EH (cell line): ENCODE data around the gene COL5A1.

Experiments used
- DNase-seq: peaks from one replicate; pipeline ENCODE4 v3.0.0-alpha.2; 2015; ENCODE audit warnings: low read depth

COL5A1 gene

DNA sequence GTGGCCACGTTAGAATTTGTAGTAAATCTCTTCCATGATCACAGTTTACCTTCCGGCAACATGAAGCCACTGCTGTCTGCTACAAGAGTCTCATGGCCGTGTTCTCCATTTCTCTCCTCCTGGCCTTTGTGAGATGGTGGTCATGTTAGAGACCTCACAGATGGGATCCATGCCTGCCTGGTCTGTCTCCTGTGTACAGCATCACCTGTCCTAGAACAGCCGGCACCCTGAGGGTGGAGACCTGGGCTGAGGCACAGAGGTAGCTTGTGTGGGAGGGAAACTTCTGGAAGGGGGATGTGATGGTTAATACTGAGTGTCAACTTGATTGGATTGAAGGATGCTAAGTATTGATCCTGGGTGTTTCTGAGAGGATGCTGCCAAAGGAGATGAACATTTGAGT, 235.9 kb downstream of the COL5A1 start:
- DNase-seq = no peak

GRCh38 chr9:134879664-134880483, 238.3 kb downstream of the COL5A1 start:
- no peak for DNase-seq

DNA sequence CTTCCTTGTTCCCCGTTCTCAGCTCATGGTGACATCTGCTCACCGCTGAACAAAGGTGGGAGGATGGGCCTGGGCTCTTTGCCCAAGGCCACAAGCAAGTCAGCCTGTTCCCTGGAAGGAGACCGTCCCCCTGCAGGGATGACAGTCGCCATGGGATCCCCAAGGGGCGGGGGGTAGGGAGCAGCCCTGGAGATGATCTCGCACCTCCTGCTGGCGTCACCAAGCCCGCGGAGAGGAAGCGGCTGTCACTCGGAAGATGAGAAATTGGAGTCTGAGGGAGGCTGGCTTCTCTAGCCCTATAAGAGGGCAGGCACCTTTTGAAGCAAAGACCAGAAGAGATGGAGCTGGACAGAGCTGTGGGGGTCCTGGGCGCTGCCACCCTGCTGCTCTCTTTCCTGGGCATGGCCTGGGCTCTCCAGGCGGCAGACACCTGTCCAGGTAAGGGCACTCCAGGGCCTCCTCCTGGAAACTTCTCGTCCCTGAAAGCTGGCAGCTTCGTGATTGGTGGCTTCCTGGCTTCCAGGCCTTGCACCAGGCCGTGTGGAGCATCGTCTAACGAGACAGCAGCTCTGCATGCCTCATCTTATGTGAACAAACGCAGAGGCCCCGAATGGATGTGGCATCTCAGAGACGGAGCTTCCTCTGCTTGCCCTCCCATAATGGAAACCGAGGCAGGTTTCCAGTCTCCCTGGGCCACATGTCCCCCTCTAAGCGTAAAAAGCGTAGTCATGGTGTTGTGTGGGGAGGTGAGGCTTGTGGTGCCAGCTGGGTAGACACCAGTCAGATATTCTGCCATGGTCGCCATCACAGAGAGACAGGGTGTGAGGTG, 239.1 kb downstream of the COL5A1 start, which contains the start of gene FCN2:
FCN2 (plus strand) TSS at position 327 of the 829 bp plus-strand sequence; CDS start at position 339, 12 bp downstream.
- DNase-seq = no peak

- DNase-seq = no peak
Observed at GRCh38 chr9:134881313-134881670, 239.7 kb downstream of the COL5A1 start.

GRCh38 chr9:134882204-134882785, 240.7 kb downstream of the COL5A1 start:
- no peak for DNase-seq

GRCh38 chr9:134883040-134883782, 241.6 kb downstream of the COL5A1 start:
- DNase-seq = no peak

DNA sequence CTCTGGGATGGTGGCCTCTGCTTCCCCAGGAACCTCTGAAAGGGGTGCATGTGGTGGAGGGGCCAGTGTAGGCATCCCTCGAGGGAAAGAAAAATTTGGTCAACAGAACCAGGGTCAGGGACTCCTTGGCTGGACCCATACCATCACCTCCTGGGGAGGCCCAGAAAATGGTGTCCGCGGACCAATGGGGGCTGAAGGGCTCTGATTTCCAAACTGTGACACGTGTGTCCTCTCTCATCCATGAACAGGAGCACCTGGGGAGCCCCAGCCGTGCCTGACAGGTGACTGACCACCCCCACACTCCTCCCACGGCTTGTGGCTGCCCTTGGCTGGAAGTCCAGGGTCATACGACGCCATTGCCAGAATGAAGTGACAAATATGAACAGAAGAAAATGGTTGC, 242.9 kb downstream of the COL5A1 start:
- DNase-seq = no peak

DNA sequence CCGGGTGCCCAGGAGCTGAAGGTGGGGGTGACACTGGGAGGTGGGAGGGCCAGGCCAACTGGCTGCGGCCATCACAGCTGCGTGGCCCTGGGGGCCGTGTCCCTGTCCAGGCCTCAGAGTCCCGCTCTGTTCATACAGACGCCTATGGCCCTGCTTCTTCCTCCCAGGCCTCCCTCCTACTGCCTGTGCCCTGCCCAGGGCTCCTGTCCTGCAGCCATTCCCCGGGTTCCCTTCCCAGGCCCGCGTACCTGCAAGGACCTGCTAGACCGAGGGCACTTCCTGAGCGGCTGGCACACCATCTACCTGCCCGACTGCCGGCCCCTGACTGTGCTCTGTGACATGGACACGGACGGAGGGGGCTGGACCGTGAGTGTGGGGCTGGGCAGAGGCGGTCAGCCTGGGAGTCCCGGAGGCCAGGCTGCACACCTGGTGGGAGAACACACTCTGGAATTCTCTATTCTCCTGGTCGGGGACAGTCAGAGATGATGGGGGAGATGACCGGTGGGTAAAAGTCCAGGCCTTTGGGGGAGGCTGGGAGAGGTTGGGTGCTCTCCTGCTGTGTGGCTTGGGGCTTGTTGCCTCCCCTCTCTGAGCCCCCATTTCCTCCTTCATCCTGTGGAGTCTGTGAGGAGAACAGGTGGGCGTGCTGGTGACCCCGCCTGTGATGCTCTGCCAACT, 243.5 kb downstream of the COL5A1 start:
- DNase-seq = no peak

- no peak for DNase-seq
Observed at GRCh38 chr9:134885679-134886412, 244.2 kb downstream of the COL5A1 start.

- no peak for DNase-seq
Observed at GRCh38 chr9:134886413-134886913, 244.9 kb downstream of the COL5A1 start.

- no peak for DNase-seq
Observed at GRCh38 chr9:134887219-134887618, 245.6 kb downstream of the COL5A1 start.

DNA sequence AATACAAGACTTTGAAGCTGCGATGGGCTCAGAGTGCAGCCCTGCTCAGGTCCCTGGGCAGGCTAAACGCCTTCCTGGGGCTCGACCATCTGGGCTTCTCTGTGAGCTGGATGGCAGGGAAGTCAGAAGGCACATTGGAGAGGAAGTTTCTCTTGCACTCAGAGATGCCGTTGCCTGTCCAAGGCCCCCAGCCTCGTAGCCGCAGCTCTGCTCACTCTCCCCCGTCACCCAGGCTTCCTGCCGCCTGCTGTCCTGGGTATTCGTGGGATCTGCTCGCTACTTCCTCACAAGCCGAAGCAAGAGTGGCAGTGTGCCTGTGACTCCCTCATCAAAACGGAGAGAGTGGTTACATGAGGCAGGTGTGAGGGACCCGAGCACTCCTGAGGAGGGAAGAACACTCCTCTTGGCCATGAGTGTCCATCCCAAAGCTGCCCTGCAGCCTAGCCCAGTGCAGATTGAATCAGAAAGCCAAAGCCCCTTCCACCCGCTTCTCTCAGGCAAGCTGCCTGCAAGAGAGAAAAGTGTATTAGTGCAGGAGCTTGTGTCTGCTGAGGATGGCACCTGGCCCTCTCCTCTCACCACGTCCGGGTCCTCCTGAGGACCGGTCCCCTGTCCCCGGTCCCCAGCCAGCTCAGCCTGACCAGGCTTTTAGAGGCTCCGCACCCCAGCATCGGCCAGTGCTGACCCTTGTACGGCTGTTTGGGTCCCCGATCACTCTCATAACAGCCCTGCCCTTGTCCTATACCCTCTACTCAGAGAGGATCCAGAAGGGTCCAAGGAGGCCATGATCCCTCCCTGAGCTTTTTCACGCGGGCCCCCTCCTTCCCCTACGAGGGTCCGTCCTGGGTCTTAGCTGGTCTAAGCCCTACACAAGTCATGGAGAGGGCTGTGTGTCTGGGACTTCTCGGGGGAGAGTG, 246.3 kb downstream of the COL5A1 start:
- no peak for DNase-seq

DNA sequence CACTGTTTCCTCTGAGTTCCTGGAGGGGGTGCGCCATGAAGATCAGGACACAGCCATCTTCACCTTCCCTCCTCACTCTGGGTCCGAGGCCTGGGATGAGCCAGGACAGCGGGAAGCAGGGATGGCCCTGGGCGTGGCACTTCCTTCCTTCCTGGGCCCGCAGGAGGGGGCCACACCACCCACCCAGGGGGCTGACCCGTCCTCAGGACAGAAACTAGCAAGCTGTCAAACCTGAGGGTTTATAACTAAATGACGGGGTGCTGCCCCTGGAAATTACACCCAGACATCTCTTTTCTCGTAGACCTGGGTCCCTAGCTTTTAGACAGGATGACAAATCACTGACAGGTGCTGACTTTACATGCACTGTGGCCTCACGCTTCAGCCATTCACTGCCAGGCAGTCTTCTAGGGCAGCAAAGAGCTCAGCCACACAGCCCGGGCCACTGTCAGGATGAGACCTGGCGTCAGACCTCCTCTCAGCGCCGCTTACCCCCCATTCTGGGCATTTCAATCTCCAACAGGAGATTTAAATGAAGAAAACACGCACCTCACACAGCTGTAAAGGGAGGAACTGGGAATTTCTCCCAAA, 247.1 kb downstream of the COL5A1 start:
- DNase-seq = no peak

DNA sequence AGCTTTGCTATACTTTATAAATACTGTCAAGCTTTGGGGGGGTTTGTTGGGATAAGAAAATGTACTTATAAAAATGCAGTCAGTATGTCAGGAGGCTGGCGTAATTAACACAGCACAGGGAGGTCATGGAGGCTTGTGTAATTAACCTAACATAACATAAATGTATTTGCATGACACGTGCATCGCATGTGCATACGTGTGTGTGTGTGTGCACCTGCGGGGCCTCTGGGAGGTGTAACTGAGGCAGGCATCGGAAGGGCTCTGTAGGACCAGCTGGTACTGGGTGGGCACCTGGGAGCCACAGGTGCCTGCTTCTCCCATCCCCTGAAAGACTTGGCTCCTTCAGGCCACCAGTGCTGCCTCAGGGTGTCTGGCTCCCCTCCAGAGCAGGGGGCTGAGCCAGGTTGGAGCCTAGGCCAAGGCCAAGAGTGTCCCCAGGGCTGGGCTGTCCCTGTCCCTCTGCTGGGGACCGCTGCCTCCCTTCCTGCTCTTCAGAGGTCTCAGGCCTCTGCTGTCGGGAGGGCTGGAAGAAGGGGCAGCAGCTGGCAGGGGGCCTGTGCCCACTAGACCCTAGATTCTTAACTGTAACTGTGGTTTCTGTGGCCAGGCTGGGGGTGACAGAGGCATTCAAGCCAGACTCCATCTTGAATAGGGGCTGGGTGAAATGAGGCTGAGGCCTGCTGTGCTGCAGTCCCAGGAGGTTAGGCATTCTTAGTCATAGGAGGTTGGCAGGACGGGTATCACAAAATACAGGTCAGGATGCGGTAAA, 248.0 kb downstream of the COL5A1 start:
- DNase-seq = no peak

GRCh38 chr9:134890155-134890495, 248.5 kb downstream of the COL5A1 start:
- no peak for DNase-seq

GRCh38 chr9:134891053-134891452, 249.4 kb downstream of the COL5A1 start:
- DNase-seq = peak; percentile 7

DNA sequence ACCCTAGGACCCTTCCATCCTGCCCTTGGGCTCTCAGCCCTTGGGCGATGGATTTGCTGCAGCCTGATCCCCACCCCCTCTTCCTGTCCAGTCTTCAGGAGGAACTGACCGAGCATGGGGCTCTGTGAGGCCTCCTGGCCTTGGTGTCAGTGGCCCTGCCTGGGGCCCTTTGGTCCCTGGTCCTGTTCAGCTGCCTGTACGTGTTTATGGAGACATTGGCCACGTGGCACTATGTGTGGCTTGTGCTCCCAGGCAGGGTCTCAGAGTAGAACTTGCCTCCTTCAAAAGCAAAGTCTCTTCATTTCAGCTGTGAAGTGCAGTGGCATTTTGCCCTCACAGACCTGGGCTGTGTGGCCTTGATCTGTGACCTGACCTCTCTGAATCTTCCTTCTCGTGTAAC, 250.1 kb downstream of the COL5A1 start:
- no peak for DNase-seq

- DNase-seq = no peak
Observed at GRCh38 chr9:134892221-134892620, 250.6 kb downstream of the COL5A1 start.
